CD4-positive, alpha-beta T cell treated with Interleukin-15 for 4 hours (primary cell): ENCODE data around the gene PPP2R5E.

Experiments used
- DNase-seq: peaks from one replicate; pipeline ENCODE4 v3.0.0-alpha.2; 2020; ENCODE audit warnings: low spot score

PPP2R5E gene

DNA sequence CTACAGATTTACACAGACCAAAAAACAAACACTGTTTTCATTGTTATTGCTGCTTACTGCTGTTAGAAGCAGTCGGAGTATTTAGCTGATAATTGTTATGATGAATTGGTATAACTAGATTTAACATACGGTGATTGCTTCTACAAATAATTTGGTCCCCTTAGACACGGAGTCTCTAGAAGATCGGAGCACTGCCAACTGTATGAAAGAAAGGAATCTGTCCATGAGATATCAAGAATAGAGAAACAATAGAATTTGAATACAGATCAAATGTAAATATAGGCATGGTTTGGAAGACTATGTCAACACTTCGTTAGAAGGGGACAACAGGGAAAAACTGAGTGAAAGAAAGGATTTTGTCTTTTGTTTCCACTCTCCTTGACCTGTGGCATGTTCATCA is 110.9 kb downstream of the PPP2R5E start:
- no peak for DNase-seq

DNA sequence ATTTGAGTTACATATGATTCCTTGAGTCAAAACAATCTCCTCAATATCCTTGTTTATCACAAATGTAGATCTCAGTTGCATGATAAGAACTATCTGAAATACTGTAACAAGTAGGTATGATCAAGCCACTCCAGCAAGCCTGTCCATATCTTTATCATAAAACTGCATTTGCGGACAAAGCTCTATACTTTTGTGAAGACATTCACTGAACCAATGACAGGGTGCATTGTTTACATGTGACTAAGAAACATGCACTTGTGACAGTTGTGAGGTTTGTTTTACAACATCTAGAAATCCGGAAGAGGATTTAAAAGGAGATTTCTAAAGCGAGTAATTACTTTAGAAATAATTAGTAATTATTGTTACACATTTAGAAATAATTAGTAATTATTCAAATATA is 111.7 kb downstream of the PPP2R5E start:
- no peak for DNase-seq

DNA sequence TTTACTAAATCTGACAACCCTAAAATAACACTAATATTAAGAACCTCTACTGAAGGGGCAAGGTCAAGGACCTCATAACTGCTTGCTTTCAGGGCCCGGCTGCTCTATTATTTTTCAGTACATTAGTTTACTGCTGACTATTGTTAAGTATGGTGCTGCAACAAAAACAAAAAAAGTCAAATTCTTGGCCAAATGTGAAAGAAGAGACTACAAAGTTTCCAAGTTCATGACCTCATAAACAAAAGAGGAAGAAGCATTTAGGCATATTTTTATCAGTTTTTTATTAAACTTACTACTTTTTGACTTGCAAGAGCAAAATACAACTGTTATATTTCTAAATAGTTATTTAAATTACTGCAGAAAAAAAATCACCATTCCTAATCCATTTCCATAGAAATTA is 114.7 kb downstream of the PPP2R5E start:
- DNase-seq: no peak

DNA sequence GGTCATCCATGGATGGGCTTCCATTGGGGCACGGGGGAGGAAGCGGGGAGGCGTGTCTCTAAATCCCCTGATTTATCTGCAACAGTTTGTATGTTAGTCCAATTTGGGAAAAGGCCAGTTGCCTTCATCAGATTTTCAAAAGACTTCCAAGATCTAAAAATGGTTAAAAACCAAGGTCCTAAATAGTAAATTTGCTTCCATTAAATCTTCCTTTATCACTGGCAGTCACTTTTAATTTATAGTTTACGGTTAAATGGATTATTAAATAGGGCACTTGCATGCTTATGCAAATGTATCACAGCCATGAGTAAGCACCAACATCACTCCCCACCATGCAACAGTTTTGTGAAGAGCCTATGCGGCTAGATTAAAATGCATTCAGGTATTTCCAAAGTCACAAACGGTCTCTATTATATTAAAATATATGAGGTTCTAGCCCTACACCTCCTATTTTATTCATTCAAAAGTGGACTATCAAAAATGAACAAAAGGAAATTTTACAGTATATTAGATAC is 116.3 kb downstream of the PPP2R5E start:
- DNase-seq: no peak

DNA sequence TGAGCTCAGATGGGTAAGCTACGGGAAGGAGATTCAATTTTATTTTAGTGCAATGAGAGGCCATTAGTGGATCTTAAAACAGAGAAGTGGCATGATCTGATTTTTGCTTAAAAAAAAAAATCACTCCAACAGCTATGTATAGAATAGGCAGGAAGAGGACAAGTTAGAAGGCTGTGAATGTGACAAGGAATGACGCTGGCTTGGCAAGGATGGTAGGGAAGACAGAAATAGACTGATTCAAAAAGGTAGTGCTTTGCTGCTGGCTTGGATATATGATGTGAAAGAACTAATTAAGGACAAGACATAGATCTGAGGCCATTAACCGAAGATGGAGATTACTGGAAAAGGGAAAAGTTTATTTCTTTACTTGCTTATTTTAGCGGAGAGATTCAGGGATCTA is 119.3 kb downstream of the PPP2R5E start:
- no peak for DNase-seq

DNA sequence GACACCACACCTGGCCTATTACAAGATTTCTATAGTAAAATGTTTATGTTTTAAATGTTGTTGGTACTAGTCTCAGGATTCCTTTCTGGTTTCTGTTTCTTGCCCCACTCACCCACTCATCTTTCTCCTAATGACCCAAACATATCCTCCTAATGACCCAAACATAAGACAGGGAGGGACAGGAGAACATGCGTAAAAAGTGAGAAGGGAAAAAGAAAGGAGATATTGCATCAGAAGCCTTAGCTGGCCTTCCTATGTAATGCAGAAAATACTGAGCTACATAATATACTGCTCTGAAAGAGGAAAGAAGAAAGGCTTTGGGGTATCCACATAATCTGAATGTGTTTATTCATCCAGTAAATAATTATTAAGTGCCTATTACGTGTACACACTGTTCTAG is 119.8 kb downstream of the PPP2R5E start:
- no peak for DNase-seq

DNA sequence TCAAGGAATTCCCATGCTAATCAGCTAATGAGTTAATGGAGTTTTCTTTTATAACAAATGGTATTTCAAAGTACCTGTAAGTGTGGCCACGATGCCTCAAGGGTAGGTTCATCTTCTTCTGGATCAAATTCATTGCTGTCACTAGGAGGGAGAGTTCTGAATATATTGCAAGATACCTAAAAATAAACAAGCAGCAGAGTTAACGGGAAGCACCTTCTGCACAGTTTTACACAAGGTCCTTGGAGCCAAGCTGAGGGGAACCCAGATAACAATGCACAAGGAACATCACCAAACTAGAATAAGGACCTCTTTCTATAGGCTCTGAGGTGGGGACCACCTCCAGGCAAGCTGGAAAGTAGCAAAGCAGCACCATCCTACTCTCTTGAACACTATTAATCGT is 121.3 kb downstream of the PPP2R5E start:
- no peak for DNase-seq

DNA sequence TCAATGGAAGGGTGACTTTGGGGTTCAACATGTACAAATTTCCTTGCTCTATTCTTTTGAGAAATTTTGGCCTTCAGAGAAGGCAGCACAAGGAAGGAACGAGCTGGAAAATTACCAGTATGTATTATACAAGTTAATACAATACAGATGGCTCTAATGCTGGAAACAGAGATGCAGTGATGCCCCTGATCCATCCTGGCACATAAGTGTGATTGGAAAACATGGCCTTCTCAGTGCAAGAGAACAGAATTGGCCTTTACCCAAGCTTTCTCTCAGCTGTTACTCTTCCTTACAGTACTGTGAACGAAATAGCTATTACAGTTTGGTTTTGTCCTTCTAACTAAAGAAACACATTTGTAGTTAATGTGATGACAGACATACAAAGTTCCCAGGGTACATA is 122.0 kb downstream of the PPP2R5E start:
- DNase-seq: no peak

DNA sequence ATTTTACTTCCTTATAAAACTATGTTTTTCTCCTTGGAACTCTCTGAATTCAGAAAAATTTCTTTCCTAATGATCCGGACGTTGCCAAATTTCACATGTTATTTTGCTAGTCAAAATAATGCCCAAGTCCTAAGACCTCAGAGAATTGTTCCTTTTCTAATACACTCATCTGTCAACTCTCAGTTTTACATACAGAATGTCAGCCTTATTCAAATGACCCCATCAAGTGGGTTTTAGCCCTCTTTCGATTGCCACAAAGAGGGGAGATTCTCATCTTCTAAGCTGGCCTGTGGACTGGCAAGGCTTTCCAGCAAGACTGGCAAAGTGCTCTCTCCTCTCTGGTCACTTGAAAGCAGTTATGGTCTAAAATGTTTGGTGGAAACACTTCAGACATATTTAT is 125.2 kb downstream of the PPP2R5E start:
- no peak for DNase-seq

DNA sequence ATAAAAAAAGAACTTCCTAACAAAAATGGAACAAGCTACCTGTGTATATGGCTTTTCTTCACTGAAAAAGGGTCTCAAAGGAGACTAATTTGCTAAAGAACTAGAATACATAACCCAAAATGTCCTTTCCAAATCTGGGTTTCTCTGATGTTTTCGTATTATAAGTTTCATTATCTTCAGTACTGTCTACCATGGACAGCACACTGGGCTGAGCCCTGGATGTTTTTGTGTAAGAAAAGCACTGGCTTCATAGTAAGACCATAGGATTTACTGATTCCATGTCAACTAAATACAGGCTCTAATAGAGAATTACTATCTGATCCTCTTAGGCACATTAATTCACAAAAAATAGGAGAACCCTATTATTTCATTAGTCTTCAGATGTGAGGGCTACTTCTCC is 130.2 kb downstream of the PPP2R5E start:
- DNase-seq: no peak

DNA sequence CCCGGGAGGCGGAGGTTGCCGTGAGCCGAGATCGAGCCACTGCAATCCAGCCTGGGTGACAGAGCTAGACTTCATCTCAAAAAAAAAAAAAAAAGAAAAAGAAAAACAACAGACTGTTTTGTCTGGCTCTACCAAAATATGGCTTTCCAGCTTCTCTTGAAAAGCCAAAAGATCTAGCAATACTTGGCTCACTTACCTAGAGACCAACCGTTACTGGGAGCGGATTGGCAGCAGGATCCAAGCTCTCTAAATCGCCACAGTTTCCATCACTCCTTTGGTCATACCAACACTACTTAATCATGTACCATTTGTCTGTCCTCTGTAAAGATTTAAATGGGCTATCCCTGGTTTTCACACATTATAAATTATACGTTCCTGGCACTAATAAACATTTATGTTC is 136.8 kb downstream of the PPP2R5E start:
- DNase-seq: no peak

DNA sequence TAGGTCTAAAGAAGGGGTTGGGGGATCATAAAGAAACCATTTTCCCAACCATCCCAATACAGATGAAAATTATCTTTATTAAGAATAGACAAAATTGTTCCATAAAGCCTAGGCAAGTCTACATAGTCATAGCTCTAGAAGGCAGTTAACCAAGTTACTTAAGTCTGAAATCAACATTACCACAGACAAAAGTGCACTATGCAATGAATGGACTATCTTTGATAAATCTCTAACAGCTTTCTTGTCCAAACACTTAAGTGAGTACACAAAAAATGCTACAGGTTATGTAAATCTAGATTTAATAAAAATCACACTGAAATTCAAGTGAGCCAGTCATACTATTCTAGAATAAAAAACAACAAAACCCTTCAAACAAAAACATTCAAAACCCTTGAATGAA is 137.5 kb downstream of the PPP2R5E start:
- no peak for DNase-seq

DNA sequence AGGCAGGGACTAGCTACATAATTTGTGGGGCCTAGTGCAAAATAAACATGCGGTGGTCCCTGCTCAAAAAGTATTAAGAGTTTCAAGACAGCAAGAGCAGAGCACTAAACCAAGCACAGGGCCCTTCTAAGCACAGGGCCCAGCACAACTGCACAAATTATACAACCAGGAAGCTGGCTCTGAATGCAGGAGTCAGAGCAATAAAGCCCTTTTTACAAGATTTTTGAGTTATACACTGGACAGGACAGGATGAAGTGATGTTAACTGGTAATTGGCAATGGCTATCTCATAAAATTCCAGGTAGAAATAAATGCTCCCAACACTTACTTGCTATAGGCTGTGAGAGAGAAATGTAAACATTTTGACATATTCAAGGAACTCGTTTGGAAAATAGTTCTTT is 138.3 kb downstream of the PPP2R5E start:
- DNase-seq: no peak

DNA sequence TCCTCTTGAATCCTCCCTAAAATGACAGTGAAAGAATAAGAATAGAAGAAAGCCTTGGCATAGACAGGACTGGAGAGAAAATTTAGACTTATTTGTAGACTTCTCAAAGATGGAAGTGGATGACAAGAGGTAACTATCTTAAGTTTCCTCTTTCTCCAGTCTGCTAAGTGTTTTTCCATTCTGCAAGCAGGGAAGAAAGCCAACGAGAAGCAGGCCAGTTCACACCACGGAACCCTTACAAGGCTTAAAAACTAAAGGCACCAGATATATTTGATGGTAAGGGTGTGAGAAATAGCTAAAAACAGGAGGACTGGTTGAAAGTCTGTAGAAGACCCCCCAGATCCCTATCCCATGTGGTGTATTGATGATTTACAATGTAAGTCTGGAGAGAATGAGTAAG is 141.5 kb downstream of the PPP2R5E start:
- no peak for DNase-seq

DNA sequence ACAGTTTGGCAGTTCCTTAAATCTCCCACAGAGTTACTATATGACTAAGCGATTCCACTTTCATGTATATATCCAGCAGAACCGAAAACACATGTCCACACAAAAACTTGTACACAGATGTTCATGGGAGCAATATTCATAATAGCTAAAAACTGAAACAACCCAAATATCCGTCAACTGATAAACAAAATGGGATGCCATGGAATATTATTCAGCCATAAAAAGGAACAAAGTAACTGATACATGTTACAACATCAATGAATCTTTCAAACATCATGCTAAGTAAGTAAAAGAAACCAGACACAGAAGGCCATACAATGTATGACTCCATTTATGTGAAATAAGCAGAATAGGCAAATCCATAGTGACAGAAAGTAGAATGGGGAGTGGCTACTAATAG is 144.2 kb downstream of the PPP2R5E start:
- DNase-seq: no peak

DNA sequence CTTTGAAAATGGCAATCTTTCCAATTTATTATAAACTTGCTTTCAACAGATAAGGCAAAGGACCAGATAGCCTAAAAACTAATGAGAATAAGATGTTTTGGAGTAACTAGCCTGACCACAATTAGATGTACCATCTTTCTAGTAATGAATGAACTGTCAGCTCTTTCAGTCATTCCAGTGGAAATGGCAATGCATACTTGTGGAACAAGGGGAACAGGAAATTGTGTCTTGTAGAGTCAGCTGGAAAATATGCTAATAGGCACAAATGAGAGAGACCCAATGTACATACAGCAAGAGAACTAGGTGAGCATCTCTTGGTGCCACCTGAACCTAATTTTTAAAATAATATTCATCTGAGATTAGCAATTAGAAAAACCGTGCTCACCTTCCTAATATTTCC is 148.3 kb downstream of the PPP2R5E start:
- no peak for DNase-seq

DNA sequence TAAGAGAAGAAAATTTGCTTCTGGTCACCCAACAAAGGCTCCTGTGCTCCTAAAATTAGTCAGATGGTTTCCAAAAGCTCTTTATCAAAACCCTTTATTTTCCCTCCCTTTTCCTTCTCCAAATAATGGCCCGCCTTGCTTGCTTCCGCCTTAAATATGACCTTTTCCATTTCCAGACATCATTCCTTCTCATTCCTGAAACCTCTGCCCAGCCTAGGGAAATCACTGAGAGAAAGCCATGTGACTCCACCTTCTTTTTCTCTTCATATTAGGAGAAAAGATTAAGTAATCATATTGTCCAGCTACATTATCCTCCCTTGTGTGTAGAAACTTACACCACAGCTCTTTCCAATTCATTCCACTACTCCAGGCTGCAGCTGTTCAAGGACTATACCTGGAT is 148.7 kb downstream of the PPP2R5E start:
- no peak for DNase-seq

DNA sequence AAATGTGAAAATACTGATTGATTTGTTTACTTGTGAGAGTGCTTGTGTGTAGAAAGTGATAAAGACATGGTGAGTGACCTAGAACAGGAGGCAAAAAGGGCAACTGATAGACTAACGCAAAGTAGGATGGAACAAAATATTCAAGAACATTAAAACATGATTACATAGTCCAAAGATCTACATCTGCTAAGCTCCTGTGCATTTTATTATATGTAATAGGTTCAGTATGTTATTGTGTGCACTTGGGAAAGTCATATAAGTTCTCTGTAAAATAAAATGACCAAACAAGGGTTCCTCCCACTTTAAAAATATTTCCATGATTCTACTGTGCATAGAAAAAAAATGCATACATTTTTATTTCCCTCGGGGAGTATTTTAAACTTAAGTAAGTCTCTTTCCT is 150.2 kb downstream of the PPP2R5E start:
- no peak for DNase-seq

DNA sequence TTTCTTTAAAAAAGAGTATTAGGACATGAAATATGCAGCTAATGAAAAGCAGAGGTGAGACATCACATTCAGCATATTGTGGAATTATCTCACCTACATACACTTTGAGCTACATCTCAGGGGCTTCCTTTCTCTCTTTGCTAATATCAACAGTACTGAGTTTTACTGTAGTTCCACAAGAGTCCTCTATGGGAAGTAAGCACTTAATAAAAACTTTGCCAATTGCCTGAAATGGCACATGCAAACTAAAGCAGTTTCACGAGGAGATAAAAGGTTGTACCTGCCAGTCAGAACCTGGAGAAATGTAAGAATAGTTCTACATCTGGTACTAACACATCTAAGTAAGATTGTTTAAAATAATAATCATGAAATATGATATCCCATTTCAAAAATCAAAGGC is 150.9 kb downstream of the PPP2R5E start:
- DNase-seq: no peak

DNA sequence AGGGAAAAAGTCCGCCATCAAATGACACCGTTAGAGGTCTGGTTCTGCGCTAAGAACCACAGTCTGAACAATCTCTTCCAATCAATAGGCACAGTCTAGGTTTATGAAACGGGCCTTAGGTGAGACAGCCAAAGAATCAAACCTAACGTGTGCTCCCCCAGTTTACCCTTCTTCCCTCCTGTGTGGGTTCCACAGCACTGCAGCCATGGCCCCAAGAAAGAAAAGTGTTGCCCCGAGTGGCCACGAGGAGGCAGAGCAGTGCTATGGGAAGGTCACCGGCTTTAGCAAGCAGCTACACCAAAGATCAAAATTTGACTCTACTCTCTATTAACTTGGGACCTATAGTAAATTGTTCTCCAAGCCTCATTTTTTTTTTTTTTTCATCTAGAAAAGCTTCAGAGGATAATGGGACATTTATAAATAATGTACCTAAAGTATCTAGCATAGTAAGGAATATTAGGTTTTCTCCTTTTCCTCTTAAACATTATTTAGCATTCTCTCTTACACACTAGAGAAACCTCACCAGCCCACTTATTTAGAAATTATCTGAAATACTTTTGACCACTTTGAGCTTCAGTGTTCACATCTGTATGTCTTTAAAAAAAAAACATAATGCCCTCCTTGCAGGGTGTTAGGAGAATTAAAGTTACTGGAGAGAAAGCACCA is 154.3 kb downstream of the PPP2R5E start:
- DNase-seq: peak; percentile 46

DNA sequence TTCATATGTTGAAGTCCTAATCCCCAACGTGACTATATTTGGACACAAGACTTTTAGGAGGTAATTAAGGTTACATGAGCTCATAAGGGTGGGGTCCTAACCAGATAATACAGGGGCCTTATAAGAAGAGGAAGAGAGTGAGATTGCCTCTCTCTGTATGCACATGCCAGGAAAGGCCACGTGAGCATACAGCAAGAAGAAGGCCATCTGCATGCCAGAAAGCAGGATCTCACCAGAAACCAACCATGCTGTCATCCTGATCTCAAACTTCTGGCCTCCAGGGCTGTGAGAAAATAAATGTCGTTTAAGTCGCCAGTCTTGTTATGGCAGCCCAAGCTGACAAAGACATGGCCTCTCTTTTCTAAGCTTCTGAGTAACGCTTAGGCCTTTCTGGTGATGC is 155.5 kb downstream of the PPP2R5E start:
- no peak for DNase-seq

DNA sequence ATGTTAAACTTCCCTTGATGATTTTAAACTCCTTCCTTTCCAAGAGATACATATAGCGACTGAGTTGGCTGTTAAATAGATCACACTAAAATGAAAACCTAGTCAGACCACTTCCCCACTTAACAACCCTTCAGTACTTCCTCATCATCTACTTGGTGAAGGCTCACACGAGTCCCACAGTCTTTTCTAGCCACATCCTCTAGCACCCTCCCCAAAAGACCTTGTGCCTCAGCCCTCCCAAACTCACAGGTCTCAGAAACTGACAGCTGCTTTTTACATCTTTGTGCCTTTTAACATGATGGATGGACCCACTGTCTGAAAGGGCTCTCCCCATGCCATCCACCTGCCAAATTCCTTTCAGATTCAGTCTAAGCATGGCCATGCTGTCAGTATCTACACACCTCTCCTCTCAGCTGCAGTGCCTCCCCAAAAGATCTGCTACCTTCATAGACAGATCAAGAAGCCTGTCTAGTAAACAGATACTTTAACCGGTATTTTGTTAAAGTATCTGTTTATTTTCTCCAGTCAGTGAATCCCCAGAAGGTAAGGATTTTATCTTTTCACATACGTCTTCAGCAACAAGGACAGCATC is 159.3 kb downstream of the PPP2R5E start:
- peak; percentile 12 for DNase-seq

DNA sequence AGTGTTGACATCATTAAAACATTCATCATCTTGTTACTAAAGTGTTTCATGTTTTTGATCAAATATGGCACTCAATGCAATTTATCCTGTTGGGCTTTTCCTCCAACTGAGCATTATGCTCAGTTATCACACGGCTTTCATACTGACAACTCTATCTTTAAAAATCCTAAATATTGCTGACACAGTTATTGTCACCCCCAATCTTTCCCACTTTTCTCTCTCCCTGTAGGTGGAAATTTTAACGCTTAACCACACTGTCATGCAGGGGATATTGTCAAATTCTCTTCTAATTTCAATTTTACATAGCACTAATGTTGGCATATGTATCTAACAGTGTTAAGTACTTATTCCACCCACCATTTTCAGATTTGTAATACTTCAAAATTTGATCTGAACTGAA is 164.7 kb downstream of the PPP2R5E start:
- no peak for DNase-seq

DNA sequence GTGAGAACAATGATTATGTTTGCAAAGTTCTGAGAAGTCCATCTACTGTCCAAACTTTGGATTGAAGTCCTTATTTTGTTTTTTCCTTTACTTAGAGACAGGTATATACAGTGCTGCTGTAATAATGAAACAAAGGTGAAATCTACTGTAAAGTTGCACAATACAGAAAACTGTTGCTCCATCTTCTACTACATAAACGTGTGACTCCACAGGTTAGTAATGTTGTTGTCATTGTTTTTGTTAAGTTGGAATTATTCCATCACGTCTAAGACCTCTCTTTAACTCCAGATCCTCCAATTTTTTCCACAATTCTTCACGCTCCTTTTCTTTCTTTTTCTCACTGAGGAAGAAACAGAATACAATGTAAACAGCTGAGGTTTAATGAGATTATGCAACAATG is 167.4 kb downstream of the PPP2R5E start:
- DNase-seq: no peak
